Measurements from ENCODE around the gene NXF1. TPM values are rescaled to one million over a fixed set of nuclear protein-coding genes. Genes with fewer than 3 reads are reported as not detected.
A peak's percentile ranks its signal among the peaks of the same experiment; 100 is the strongest.

Gene NXF1
- total and polyA plus RNA-seq, 2 of the 8 experiments (the other 6 are each of a cell fraction or from before 2014, with no cell fraction given): 48.1 to 49.8 TPM

- TF ChIP-seq CHD2 (IDR thresholded peaks at IDR 0.05; ENCODE audit: low read length): peak; percentile 10
- peak; percentile 85 to 96 for TF ChIP-seq POLR2A (IDR thresholded peaks at IDR 0.05; ENCODE audit: control extremely low read depth in 1 of 2, low read depth in 2 of 2, low read length in 2 of 2)
- peak; percentile 69; the same call in 1 of the 2 replicates for TF ChIP-seq ATF2 (IDR thresholded peaks at IDR 0.05; ENCODE audit: low read length)
- peak; percentile 29 for TF ChIP-seq ASH2L (IDR thresholded peaks at IDR 0.05; ENCODE audit: low read length)
- no peak for TF ChIP-seq BRCA1 (IDR thresholded peaks at IDR 0.05; ENCODE audit: low read depth, low read length)
- 0 out of 2 replicates have a peak, but pooled peaks have one; percentile 56 for TF ChIP-seq TAF1 (IDR thresholded peaks at IDR 0.05; ENCODE audit: low read depth, low read length)
- 0 out of 2 replicates have a peak, but pooled peaks have one; percentile 34 for TF ChIP-seq TBP (IDR thresholded peaks at IDR 0.05; ENCODE audit: low read depth, low read length)
- TF ChIP-seq TEAD4 (IDR thresholded peaks at IDR 0.05; ENCODE audit: low read depth, low read length): peak; percentile 72; the same call in 1 of the 2 replicates
- no peak for TF ChIP-seq HDAC2 (IDR thresholded peaks at IDR 0.05; ENCODE audit: borderline replicate concordance in 1 of 2, low read depth in 2 of 2, low read length in 2 of 2)
- TF ChIP-seq YY1 (IDR thresholded peaks at IDR 0.05; ENCODE audit: low read depth, low read length): peak; percentile 7; the same call in 1 of the 2 replicates
- no peak for TF ChIP-seq CHD1 (IDR thresholded peaks at IDR 0.05; ENCODE audit: low read depth, low read length)
Measured at GRCh38 chr11:62850911-62851806, 45.9 kb upstream of the NXF1 start (continued).

Data from H1 (cell line).